Measurements from ENCODE around the gene PADI6. TPM values are rescaled to one million over a fixed set of nuclear protein-coding genes. Genes with fewer than 3 reads are reported as not detected.

PADI6 gene
- polyA plus RNA-seq, 1 of the 3 experiments (the other 2 are of a cell fraction): not detected

GRCh38 chr1:17403081-17403480 is 31.1 kb downstream of the PADI6 start:
- no peaks in the 10 kb centered on the region; the same call in 1 of the 2 replicates for H4K20me1 ChIP-seq (ENCODE audit: insufficient read depth)
- H3K36me3 ChIP-seq (replicated peaks in 1 of 2; ENCODE audit: control insufficient read depth in 1 of 2, insufficient read depth in 2 of 2, low read length in 1 of 2): peaks cover 0 to 9% of the 10 kb centered on the region in 2 experiments
- no peak overlapping the region for H3K4me2 ChIP-seq
- no peak overlapping the region for H3K9ac ChIP-seq
- H3K79me2 ChIP-seq (ENCODE audit: insufficient read depth): no peaks in the 10 kb centered on the region
- no peak for DNase-seq
- H3K27ac ChIP-seq (ENCODE audit: low read depth in 2 of 2, low read length in 1 of 2): no peak overlapping the region
- ChIA-PET CTCF (interaction anchor here (0.9 to 1.4 kb wide), 3 partner anchors 166 to 278 kb away, joined by 3 to 5 read pairs (median 3); no protein-coding TSS in a partner anchor), POLR2A (no interaction called here)
- 71% methylated on average over 3 of the region's 3 CpGs for WGBS (ENCODE audit: low lambda C conversion rate)
- H3K9me3 ChIP-seq: no peaks in the 10 kb centered on the region
- no peak overlapping the region for H3K4me3 ChIP-seq (ENCODE audit: low read depth in 2 of 2, low read length in 1 of 2)
- H3K4me1 ChIP-seq (ENCODE audit: control insufficient read depth in 1 of 2, insufficient read depth in 2 of 2, low read depth in 1 of 2, low read length in 1 of 2): peaks cover 0 to 3% of the 10 kb centered on the region in 2 experiments; a peak in 1 of 4 replicates
- no peak for TF ChIP-seq POLR2AphosphoS5 (IDR thresholded peaks at IDR 0.05; ENCODE audit: low read depth, low read length)
- TF ChIP-seq GABPA (IDR thresholded peaks at IDR 0.05; ENCODE audit: low read depth): no peak
- no peak for TF ChIP-seq NFIC (IDR thresholded peaks at IDR 0.05; ENCODE audit: borderline replicate concordance)
- TF ChIP-seq, protein P1, sequence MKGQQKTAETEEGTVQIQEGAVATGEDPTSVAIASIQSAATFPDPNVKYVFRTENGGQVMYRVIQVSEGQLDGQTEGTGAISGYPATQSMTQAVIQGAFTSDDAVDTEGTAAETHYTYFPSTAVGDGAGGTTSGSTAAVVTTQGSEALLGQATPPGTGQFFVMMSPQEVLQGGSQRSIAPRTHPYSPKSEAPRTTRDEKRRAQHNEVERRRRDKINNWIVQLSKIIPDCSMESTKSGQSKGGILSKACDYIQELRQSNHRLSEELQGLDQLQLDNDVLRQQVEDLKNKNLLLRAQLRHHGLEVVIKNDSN (IDR thresholded peaks at IDR 0.05; ENCODE audit: borderline replicate concordance, low read depth): no peak
- no peak for TF ChIP-seq FOXM1 (IDR thresholded peaks at IDR 0.05; ENCODE audit: low read depth)
- no peak for TF ChIP-seq SMC3 (IDR thresholded peaks at IDR 0.05; ENCODE audit: low read depth, low read length)
- TF ChIP-seq, protein P2, sequence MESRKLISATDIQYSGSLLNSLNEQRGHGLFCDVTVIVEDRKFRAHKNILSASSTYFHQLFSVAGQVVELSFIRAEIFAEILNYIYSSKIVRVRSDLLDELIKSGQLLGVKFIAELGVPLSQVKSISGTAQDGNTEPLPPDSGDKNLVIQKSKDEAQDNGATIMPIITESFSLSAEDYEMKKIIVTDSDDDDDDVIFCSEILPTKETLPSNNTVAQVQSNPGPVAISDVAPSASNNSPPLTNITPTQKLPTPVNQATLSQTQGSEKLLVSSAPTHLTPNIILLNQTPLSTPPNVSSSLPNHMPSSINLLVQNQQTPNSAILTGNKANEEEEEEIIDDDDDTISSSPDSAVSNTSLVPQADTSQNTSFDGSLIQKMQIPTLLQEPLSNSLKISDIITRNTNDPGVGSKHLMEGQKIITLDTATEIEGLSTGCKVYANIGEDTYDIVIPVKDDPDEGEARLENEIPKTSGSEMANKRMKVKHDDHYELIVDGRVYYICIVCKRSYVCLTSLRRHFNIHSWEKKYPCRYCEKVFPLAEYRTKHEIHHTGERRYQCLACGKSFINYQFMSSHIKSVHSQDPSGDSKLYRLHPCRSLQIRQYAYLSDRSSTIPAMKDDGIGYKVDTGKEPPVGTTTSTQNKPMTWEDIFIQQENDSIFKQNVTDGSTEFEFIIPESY (IDR thresholded peaks at IDR 0.05; ENCODE audit: borderline replicate concordance, low read depth): no peak
- no peak for TF ChIP-seq MEF2A (IDR thresholded peaks at IDR 0.05; ENCODE audit: borderline replicate concordance, low read depth)
- TF ChIP-seq YY1 (IDR thresholded peaks at IDR 0.05; ENCODE audit: low read depth): no peak
- TF ChIP-seq, protein P3, sequence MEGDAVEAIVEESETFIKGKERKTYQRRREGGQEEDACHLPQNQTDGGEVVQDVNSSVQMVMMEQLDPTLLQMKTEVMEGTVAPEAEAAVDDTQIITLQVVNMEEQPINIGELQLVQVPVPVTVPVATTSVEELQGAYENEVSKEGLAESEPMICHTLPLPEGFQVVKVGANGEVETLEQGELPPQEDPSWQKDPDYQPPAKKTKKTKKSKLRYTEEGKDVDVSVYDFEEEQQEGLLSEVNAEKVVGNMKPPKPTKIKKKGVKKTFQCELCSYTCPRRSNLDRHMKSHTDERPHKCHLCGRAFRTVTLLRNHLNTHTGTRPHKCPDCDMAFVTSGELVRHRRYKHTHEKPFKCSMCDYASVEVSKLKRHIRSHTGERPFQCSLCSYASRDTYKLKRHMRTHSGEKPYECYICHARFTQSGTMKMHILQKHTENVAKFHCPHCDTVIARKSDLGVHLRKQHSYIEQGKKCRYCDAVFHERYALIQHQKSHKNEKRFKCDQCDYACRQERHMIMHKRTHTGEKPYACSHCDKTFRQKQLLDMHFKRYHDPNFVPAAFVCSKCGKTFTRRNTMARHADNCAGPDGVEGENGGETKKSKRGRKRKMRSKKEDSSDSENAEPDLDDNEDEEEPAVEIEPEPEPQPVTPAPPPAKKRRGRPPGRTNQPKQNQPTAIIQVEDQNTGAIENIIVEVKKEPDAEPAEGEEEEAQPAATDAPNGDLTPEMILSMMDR (IDR thresholded peaks at IDR 0.05): no peak
- TF ChIP-seq JUND (IDR thresholded peaks at IDR 0.05): no peak
- H2AFZ ChIP-seq (ENCODE audit: low read depth): no peak overlapping the region
- H3K27me3 ChIP-seq (ENCODE audit: insufficient read depth): no peaks in the 10 kb centered on the region
- no peaks in the 10 kb centered on the region for H3F3A ChIP-seq (replicated peaks; ENCODE audit: insufficient read depth)
- no peaks in the 10 kb centered on the region for H3K9me2 ChIP-seq

DNA sequence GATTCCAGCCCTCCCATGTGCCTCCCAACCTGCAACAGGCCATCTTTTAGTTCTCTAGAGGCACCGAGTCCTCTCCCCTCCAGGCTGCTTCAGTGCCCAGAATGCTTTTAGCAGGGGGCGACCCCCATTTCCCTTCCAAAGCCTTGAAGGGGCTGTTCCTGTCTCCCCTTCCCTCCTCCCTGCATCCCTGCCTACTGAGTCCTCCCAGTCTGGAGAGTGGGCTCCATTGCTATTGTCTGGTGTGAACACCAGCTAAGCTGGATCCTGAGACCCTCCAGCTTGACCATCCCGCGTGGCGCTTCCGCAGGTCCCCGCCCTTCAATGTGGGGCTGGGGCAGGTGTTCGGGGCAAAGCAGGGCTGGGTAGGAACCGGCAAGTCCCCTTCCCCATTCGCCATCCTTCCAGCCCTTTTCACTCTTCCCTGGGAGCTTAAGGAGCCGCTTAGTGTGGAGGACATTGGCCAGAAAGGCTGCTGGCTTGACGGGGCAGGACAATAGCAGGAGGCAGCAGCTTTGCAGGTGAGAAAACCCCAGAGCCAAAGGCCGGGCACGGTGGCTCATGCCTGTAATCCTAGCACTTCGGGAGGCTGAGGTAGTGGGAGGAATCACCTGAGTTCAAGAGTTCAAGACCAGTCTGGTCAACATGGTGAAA is 32.2 kb downstream of the PADI6 start:
- Histone ChIP-seq H3K27me3 (ENCODE audit: insufficient read depth) (no peaks in the 10 kb centered on the region), H3K27ac (ENCODE audit: low read depth in 2 of 2, low read length in 1 of 2) (no peak overlapping the region), H4K20me1 (ENCODE audit: insufficient read depth) (no peaks in the 10 kb centered on the region; the same call in 1 of the 2 replicates), H3K4me3 (ENCODE audit: low read depth in 2 of 2, low read length in 1 of 2) (no peak overlapping the region), H3K4me2 (no peak overlapping the region), H3K9me2 (no peaks in the 10 kb centered on the region), H3K9ac (no peak overlapping the region), H2AFZ (ENCODE audit: low read depth) (no peak overlapping the region), H3K79me2 (ENCODE audit: insufficient read depth) (no peaks in the 10 kb centered on the region), H3K9me3 (no peaks in the 10 kb centered on the region), H3K4me1 (ENCODE audit: control insufficient read depth in 1 of 2, insufficient read depth in 2 of 2, low read depth in 1 of 2, low read length in 1 of 2) (peaks cover 0 to 3% of the 10 kb centered on the region in 2 experiments; a peak in 1 of 4 replicates), H3K36me3 (replicated peaks in 1 of 2; ENCODE audit: control insufficient read depth in 1 of 2, insufficient read depth in 2 of 2, low read length in 1 of 2) (peaks cover 6 to 20% of the 10 kb centered on the region in 2 experiments), H3F3A (replicated peaks; ENCODE audit: insufficient read depth) (peaks cover 6% of the 10 kb centered on the region)
- 89% methylated on average over 14 of the region's 15 CpGs for WGBS (ENCODE audit: low lambda C conversion rate)
- no peak for DNase-seq
- ChIA-PET CTCF (interaction anchor here (0.9 to 2.8 kb wide), 4 partner anchors 15 to 279 kb away, joined by 4 to 11 read pairs (median 5); no protein-coding TSS in a partner anchor), POLR2A (no interaction called here)
- TF ChIP-seq JUND (IDR thresholded peaks at IDR 0.05) (no peak), NFIC (IDR thresholded peaks at IDR 0.05; ENCODE audit: borderline replicate concordance) (no peak), RFX5 (IDR thresholded peaks at IDR 0.05; ENCODE audit: low read length) (no peak), SIN3A (IDR thresholded peaks at IDR 0.05; ENCODE audit: borderline replicate concordance, low read depth, low read length) (no peak)
- TF ChIP-seq, protein P1 (IDR thresholded peaks at IDR 0.05; ENCODE audit: borderline replicate concordance, low read depth): no peak
- TF ChIP-seq, protein P3 (IDR thresholded peaks at IDR 0.05): no peak
- TF ChIP-seq, protein P4, sequence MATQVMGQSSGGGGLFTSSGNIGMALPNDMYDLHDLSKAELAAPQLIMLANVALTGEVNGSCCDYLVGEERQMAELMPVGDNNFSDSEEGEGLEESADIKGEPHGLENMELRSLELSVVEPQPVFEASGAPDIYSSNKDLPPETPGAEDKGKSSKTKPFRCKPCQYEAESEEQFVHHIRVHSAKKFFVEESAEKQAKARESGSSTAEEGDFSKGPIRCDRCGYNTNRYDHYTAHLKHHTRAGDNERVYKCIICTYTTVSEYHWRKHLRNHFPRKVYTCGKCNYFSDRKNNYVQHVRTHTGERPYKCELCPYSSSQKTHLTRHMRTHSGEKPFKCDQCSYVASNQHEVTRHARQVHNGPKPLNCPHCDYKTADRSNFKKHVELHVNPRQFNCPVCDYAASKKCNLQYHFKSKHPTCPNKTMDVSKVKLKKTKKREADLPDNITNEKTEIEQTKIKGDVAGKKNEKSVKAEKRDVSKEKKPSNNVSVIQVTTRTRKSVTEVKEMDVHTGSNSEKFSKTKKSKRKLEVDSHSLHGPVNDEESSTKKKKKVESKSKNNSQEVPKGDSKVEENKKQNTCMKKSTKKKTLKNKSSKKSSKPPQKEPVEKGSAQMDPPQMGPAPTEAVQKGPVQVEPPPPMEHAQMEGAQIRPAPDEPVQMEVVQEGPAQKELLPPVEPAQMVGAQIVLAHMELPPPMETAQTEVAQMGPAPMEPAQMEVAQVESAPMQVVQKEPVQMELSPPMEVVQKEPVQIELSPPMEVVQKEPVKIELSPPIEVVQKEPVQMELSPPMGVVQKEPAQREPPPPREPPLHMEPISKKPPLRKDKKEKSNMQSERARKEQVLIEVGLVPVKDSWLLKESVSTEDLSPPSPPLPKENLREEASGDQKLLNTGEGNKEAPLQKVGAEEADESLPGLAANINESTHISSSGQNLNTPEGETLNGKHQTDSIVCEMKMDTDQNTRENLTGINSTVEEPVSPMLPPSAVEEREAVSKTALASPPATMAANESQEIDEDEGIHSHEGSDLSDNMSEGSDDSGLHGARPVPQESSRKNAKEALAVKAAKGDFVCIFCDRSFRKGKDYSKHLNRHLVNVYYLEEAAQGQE (IDR thresholded peaks at IDR 0.05; ENCODE audit: low read depth, low read length): no peak
